Bone marrow (tissue), 2 donors: ENCODE results near the gene TRIP4.

Experiments used
- DNase-seq, 2 donors: peaks; one replicate each; lab custom pipeline; 2025; lab: John Stamatoyannopoulos, UW

TRIP4 gene

GRCh38 chr15:64447536-64448315, 60.1 kb downstream of the TRIP4 start:
- DNase-seq, result peak in 1 of 2 donors; percentile 38

GRCh38 chr15:64452988-64453688, 65.5 kb downstream of the TRIP4 start:
- no peak for DNase-seq

- DNase-seq, result no peak
Observed at GRCh38 chr15:64453689-64454037, 66.0 kb downstream of the TRIP4 start.

- DNase-seq, result no peak
Observed at GRCh38 chr15:64454282-64454681, 66.6 kb downstream of the TRIP4 start.

GRCh38 chr15:64455961-64456371, 68.3 kb downstream of the TRIP4 start:
- peak in 1 of 2 donors; percentile 80 for DNase-seq

- peak in 1 of 2 donors; percentile 75 for DNase-seq
Observed at GRCh38 chr15:64456634-64457108, 69.0 kb downstream of the TRIP4 start.

GRCh38 chr15:64459066-64459781, 71.6 kb downstream of the TRIP4 start:
- no peak for DNase-seq

- DNase-seq, result peak; percentile 79 to 83
Observed at GRCh38 chr15:64460206-64460723, 72.6 kb downstream of the TRIP4 start, which contains the start of gene ZNF609. TSS of gene ZNF609 (plus strand) at chr15:64460578. CDS start at chr15:64499420, 38,842 bp downstream.

- peak in 1 of 2 donors; percentile 34 for DNase-seq
Observed at GRCh38 chr15:64460724-64461720, 73.4 kb downstream of the TRIP4 start.

GRCh38 chr15:64461721-64462162, 74.1 kb downstream of the TRIP4 start:
- DNase-seq, result no peak

- DNase-seq, result no peak
Observed at GRCh38 chr15:64462492-64462891, 74.9 kb downstream of the TRIP4 start.

- no peak for DNase-seq
Observed at GRCh38 chr15:64464276-64465005, 76.8 kb downstream of the TRIP4 start.

GRCh38 chr15:64466408-64467141, 78.9 kb downstream of the TRIP4 start:
- no peak for DNase-seq

- DNase-seq, result no peak
Observed at GRCh38 chr15:64472161-64472560, 84.5 kb downstream of the TRIP4 start.

- no peak for DNase-seq
Observed at GRCh38 chr15:64474846-64475245, 87.2 kb downstream of the TRIP4 start.

- DNase-seq, result no peak
Observed at GRCh38 chr15:64476550-64476949, 88.9 kb downstream of the TRIP4 start.

GRCh38 chr15:64478863-64479262, 91.2 kb downstream of the TRIP4 start:
- no peak for DNase-seq

GRCh38 chr15:64480891-64481290, 93.3 kb downstream of the TRIP4 start:
- no peak for DNase-seq

- DNase-seq, result no peak
Observed at GRCh38 chr15:64483749-64484148, 96.1 kb downstream of the TRIP4 start.

GRCh38 chr15:64485796-64486195, 98.2 kb downstream of the TRIP4 start:
- no peak for DNase-seq
